Adrenal gland (tissue), 12 donors: ENCODE measurements around the gene PKMYT1. TPM values are rescaled to one million over a fixed set of nuclear protein-coding genes. Genes with fewer than 3 reads are reported as not detected.

Experiments used
- DNase-seq, 7 donors: peaks; one replicate each; pipeline ENCODE4 v3.0.0-alpha.2; 2019 to 2020
- H3K27ac ChIP-seq, 5 donors: fragments of 200-600 bp; sonication (generic) in 4 of 5; 1 replicate in 3 of 5; 2 replicates in 2 of 5; pipeline versions ENCODE4 v1.5.1 to v1.8.0; 2016 to 2020; ENCODE audit warnings: mild to moderate bottlenecking in 1 of 5
- H3K27me3 ChIP-seq: fragments of 200-600 bp; 2 replicates; pipeline ENCODE4 v1.8.0; 2021
- H3K36me3 ChIP-seq, 2 donors: fragments of 200-600 bp; replicated peaks in 1 of 2; 1 replicate in 1 of 2; 2 replicates in 1 of 2; pipeline versions ENCODE4 v1.5.1 to v1.8.0; 2018 to 2022
- H3K4me1 ChIP-seq, 2 donors: fragments of 200-600 bp; replicated peaks in 1 of 2; 1 replicate in 1 of 2; 2 replicates in 1 of 2; pipeline versions ENCODE4 v1.5.1 to v1.8.0; 2018 to 2021
- H3K4me3 ChIP-seq, 4 donors: fragments of 200-600 bp; sonication (generic) in 3 of 4; one replicate each; pipeline ENCODE4 v1.5.1; 2016 to 2018
- H3K9me3 ChIP-seq, 3 donors: fragments of 200-600 bp; sonication (generic) in 1 of 3; replicated peaks in 1 of 3; 1 replicate in 2 of 3; 2 replicates in 1 of 3; pipeline versions ENCODE4 v1.5.1 to v1.8.0; 2016 to 2021
- POLR2A ChIP-seq, 2 donors: fragments of 450-650 bp; IDR thresholded peaks; one replicate each; pipeline ENCODE4 v1.6.1; 2017; ENCODE audit warnings: antibody characterized with exemption in 2 of 2, mild to moderate bottlenecking in 2 of 2, moderate library complexity in 1 of 2
- WGBS, 4 donors: extraction: QIAGEN DNeasy Blood & Tissue Kit in 2 of 4; methylation state at CpG; one replicate each; pipeline versions ENCODE4 v1.1.5 to v1.1.7; 2013 to 2017; 5-methylcytosine and 5-hydroxymethylcytosine counted together
- intact Hi-C, 2 donors: fragments of 100-400 bp; cut with DNase I; formaldehyde crosslinking; loops; one replicate each; pipeline versions ENCODE4 v1.14.1 to v1.15.0; 2022 to 2023
- polyA plus RNA-seq, 3 donors: library from polyadenylated mRNA; stranded (reverse); fragments of 200-250 nt in 2 of 3; fragments of 350-450 nt in 1 of 3; fragmentation: Illumina TruSeq in 1 of 3; extraction: RNeasy Lipid Tissue Mini Kit (QIAGEN cat#74804) in 1 of 3; gene quantifications; one replicate each; pipeline ENCODE4 v1.2.3, GENCODE V29; 2013 to 2014
- total RNA-seq, 9 donors: library from RNA; depleted of rRNA in 4 of 9; stranded (reverse); fragments of >200 nt in 4 of 9; fragments of 120-200 nt in 1 of 9; fragmentation: NEBNext Ultra II Directional in 1 of 9; extraction: Animal tissue kit (Norgen Biotek cat#: 25700) in 1 of 9; gene quantifications; one replicate each; pipeline versions ENCODE4 v1.1.0 to v1.2.4, GENCODE V29; 2013 to 2023
- TF ChIP-seq, protein P1 (sequence below), 6 experiments: fragments of 450-650 bp in 4 of 6; fragments of 200-600 bp in 2 of 6; sonication (generic) in 1 of 6; IDR thresholded peaks; 1 replicate in 5 of 6; 2 replicates in 1 of 6; pipeline versions ENCODE4 v1.5.1 to v1.8.0; 2016 to 2021; ENCODE audit warnings: antibody characterized with exemption in 6 of 6, mild to moderate bottlenecking in 2 of 6, moderate library complexity in 1 of 6
- donor health status: healthy with polysubstance abuse.
- donor health status: Bipolar disorder and iron deficiency.
- donor health status: DM: yes; HTN: yes; CAD: no.
- donor health status: DM: no; HTN: no; CAD: no.
- donor health status: DM: no; HTN: no; CAD: no.
- donor health status: DM: yes; HTN: yes; CAD: no.

The PKMYT1 gene
- total and polyA plus RNA-seq, 12 donors: 0.46 to 7.0 (median 2.9) TPM

- TF ChIP-seq POLR2A (IDR thresholded peaks at IDR 0.05): no peak
- TF ChIP-seq, protein P1, sequence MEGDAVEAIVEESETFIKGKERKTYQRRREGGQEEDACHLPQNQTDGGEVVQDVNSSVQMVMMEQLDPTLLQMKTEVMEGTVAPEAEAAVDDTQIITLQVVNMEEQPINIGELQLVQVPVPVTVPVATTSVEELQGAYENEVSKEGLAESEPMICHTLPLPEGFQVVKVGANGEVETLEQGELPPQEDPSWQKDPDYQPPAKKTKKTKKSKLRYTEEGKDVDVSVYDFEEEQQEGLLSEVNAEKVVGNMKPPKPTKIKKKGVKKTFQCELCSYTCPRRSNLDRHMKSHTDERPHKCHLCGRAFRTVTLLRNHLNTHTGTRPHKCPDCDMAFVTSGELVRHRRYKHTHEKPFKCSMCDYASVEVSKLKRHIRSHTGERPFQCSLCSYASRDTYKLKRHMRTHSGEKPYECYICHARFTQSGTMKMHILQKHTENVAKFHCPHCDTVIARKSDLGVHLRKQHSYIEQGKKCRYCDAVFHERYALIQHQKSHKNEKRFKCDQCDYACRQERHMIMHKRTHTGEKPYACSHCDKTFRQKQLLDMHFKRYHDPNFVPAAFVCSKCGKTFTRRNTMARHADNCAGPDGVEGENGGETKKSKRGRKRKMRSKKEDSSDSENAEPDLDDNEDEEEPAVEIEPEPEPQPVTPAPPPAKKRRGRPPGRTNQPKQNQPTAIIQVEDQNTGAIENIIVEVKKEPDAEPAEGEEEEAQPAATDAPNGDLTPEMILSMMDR (IDR thresholded peaks at IDR 0.05): no peak
- 86 to 96% (median 93%) methylated on average over 12 to 15 of the region's 15 CpGs for WGBS, 4 donors
Observed at GRCh38 chr16:2976673-2977072, 3.6 kb downstream of the PKMYT1 start.

GRCh38 chr16:2976201-2976600 is 4.0 kb downstream of the PKMYT1 start:
- Histone ChIP-seq H3K4me3 (no peak overlapping the region), H3K36me3 (no peaks in the 10 kb centered on the region), H3K9me3 (no peaks in the 10 kb centered on the region), H3K27ac (no peak overlapping the region), H3K27me3 (peaks cover 4% of the 10 kb centered on the region), H3K4me1 (peaks cover 12 to 15% of the 10 kb centered on the region in 2 donors)
- intact Hi-C loops: no loop called here
- no peak for DNase-seq
- WGBS, 4 donors: 37 to 90% (median 60%) methylated on average over 7 of the region's 7 CpGs
- no peak for TF ChIP-seq POLR2A (IDR thresholded peaks at IDR 0.05)
- TF ChIP-seq, protein P1 (IDR thresholded peaks at IDR 0.05): no peak

More at GRCh38 chr16:2976673-2977072, 3.6 kb downstream of the PKMYT1 start:
- no peak for DNase-seq
- peaks cover 4% of the 10 kb centered on the region for H3K27me3 ChIP-seq
- H3K4me3 ChIP-seq: no peak overlapping the region
- H3K9me3 ChIP-seq: no peaks in the 10 kb centered on the region
- peaks cover 12 to 17% of the 10 kb centered on the region in 2 donors for H3K4me1 ChIP-seq
- no peaks in the 10 kb centered on the region for H3K36me3 ChIP-seq
- intact Hi-C loops: no loop called here
- H3K27ac ChIP-seq: no peak overlapping the region

- intact Hi-C loops: no loop called here
- no peak overlapping the region for H3K4me3 ChIP-seq
- no peaks in the 10 kb centered on the region for H3K9me3 ChIP-seq
- H3K36me3 ChIP-seq: no peaks in the 10 kb centered on the region
- DNase-seq: no peak
- peaks cover 7 to 16% of the 10 kb centered on the region in 2 donors for H3K4me1 ChIP-seq
- peaks cover 4% of the 10 kb centered on the region for H3K27me3 ChIP-seq
- no peak overlapping the region for H3K27ac ChIP-seq
- no peak for TF ChIP-seq POLR2A (IDR thresholded peaks at IDR 0.05)
- TF ChIP-seq, protein P1 (IDR thresholded peaks at IDR 0.05): no peak
- WGBS, 4 donors: 91 to 97% (median 93%) methylated on average over 18 to 28 of the region's 28 CpGs
Observed at GRCh38 chr16:2975161-2975795, 5.0 kb downstream of the PKMYT1 start.

DNA sequence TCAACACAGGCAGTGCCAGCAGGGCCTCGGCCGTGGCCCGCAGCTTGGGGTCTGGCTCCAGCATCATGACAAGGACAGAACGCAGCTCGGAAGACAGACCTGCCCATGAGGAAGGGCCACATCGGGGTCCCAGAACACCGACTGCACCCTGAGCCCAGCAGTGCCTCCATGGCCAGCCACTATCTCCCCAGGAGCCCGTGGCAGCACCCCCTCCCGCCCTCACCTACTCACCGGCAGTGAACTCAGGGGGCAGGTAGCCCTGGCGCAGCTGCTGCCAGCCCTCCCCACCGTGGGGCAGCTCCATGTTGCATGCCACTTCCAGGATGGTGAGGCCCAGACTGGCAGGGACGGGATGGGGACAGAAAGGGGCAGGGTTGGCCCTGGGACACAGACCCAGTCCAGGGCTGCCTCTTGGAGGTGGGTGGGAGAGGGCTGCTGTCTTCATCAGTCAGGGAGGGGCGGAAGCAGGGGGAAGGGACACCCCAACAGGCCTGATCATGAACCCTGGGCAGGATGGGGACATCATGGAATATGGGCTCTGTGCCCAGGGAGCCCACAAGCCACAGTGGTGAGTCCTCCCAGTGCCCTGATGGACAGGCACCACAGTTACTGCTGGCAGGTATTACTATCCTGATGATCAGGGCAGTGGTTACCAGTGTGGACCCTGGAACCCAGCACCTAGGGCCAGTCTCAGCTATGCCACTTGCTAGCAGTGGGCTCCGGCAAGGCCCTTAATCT is 5.8 kb downstream of the PKMYT1 start:
- Histone ChIP-seq H3K36me3 (no peaks in the 10 kb centered on the region), H3K4me3 (no peak overlapping the region), H3K27ac (no peak overlapping the region), H3K9me3 (no peaks in the 10 kb centered on the region), H3K4me1 (peaks cover 5 to 16% of the 10 kb centered on the region in 2 donors), H3K27me3 (peaks cover 3% of the 10 kb centered on the region)
- WGBS, 4 donors: 82 to 90% (median 88%) methylated on average over 5 to 15 of the region's 15 CpGs
- no peak for DNase-seq
- intact Hi-C loops: no loop called here
- no peak for TF ChIP-seq POLR2A (IDR thresholded peaks at IDR 0.05)
- TF ChIP-seq, protein P1 (IDR thresholded peaks at IDR 0.05): no peak
